HG02885 (cell line): ENCODE data around the gene LMF2.
"Not testable (repeated sequence)": the region's sequence is repeated elsewhere in the genome, so short reads cannot be mapped to it uniquely, and the experiment has no call there.

Experiments used
- ATAC-seq: cut with Tn5 transposase; IDR thresholded peaks from one replicate; pipeline ENCODE4 v1.9.1; 2021; ENCODE audit warnings: mild to moderate bottlenecking; ENCODE audit not compliant: unreplicated experiment, poor library complexity

LMF2 gene, protein sequence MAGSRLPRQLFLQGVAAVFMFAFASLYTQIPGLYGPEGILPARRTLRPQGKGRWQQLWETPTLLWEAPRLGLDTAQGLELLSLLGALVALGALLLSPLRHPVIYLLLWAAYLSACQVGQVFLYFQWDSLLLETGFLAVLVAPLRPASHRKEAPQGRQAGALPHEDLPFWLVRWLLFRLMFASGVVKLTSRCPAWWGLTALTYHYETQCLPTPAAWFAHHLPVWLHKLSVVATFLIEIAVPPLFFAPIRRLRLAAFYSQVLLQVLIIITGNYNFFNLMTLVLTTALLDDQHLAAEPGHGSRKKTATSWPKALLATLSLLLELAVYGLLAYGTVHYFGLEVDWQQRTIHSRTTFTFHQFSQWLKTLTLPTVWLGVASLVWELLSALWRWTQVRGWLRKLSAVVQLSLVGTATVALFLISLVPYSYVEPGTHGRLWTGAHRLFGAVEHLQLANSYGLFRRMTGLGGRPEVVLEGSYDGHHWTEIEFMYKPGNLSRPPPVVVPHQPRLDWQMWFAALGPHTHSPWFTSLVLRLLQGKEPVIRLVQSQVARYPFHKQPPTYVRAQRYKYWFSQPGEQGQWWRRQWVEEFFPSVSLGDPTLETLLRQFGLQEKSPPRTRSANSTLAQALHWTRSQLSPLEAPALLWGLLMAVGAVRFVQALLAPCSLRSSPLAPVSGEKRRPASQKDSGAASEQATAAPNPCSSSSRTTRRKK

GRCh38 chr22:50507421-50507990 is at the start of gene LMF2:
Gene LMF2 (minus strand): TSS chr22:50507702. CDS start chr22:50507675, 27 bp downstream.
- peak; percentile 71 for ATAC-seq

GRCh38 chr22:50556703-50557102 is 49.2 kb upstream of the LMF2 start:
- no peak for ATAC-seq

- ATAC-seq: no peak
Measured at GRCh38 chr22:50553310-50553709, 45.8 kb upstream of the LMF2 start.

DNA sequence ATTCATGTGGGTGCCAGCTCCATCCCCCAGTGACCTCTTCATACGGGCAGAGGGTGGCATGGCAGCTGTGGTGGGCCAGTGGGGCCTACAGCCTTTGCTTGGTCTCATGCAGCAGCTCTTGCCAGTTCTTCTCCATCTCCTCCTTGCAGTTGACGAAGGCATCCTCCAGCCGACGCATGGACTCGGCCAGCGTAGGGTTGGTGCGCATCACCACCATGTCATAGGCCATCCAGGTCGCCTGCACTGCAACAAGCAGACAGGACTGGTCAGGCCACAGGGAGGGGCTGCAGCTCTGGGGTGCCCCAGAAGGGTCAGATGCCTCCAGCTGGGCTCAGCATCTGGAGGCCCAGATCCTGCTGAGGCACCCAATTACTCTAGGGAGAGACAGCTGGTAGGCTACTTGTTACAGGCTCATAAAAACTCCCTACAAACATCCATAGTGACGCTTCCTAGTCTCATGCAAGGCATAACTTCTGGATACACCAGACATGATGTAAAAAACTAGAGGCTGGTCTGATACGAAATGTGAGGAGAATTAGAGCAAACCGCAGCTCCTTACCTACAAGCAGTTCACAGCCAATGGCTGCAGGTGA is 43.8 kb upstream of the LMF2 start:
- ATAC-seq: no peak

GRCh38 chr22:50550395-50550794 is 42.9 kb upstream of the LMF2 start:
- no peak for ATAC-seq

DNA sequence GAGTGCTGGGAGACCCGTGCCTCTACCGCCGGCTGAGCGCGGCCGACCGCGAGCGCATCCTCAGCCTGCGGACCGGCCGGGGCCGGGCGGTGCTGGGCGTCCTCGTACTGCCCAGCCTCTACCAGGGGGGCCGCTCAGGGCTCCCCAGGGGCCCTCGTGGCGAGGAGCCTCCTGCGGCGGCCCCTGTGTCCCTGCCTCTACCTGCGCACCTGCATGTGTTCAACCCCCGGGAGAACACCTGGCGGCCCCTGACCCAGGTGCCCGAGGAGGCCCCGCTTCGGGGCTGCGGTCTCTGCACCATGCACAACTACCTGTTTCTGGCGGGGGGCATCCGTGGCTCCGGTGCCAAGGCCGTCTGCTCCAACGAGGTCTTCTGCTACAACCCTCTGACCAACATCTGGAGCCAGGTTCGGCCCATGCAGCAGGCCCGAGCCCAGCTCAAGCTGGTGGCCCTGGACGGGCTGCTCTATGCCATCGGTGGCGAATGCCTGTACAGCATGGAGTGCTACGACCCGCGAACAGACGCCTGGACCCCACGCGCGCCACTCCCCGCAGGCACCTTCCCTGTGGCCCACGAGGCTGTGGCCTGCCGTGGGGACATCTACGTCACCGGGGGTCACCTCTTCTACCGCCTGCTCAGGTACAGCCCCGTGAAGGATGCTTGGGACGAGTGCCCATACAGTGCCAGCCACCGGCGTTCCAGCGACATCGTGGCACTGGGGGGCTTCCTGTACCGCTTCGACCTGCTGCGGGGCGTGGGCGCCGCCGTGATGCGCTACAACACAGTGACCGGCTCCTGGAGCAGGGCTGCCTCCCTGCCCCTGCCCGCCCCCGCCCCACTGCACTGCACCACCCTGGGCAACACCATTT is 41.7 kb upstream of the LMF2 start:
- no peak for ATAC-seq

DNA sequence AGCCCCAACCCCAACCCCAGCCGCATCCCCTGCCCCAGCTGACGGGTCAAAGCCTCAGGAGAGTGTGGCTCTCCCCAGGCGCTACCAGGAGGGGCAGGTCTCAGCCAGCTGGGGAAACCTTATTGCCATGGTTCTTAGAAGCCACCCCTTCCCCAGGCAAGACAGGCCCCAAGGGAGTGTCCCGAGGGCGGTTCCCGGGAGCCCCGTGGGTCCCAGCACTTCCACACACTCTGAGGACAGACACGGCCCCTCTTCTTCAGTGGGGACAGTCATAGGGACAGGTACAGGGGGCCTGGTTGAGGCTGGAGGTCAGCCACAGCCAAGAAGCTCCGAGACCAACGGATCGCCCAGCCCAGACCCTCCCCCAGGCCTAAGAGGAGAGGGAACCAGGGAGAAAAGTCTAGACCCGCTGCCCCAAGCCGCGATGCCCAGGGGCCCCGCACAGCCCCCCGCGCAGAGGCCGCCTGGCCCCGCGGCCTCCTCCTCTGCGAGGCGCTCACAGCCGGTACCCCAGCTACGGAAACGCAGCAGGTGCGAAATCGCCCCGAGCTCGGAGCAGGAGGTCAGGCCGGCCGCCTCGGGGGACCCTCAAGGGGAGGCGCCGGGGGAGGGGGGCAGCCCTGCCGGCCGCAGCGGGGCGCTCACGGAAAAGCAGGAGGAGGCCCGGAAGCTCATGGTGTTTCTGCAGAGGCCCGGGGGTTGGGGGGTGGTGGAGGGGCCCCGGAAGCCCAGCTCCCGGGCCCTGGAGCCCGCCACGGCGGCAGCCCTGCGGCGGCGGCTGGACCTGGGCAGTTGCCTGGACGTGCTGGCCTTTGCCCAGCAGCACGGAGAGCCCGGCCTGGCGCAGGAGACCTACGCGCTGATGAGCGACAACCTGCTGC is 40.8 kb upstream of the LMF2 start:
- ATAC-seq: no peak

DNA sequence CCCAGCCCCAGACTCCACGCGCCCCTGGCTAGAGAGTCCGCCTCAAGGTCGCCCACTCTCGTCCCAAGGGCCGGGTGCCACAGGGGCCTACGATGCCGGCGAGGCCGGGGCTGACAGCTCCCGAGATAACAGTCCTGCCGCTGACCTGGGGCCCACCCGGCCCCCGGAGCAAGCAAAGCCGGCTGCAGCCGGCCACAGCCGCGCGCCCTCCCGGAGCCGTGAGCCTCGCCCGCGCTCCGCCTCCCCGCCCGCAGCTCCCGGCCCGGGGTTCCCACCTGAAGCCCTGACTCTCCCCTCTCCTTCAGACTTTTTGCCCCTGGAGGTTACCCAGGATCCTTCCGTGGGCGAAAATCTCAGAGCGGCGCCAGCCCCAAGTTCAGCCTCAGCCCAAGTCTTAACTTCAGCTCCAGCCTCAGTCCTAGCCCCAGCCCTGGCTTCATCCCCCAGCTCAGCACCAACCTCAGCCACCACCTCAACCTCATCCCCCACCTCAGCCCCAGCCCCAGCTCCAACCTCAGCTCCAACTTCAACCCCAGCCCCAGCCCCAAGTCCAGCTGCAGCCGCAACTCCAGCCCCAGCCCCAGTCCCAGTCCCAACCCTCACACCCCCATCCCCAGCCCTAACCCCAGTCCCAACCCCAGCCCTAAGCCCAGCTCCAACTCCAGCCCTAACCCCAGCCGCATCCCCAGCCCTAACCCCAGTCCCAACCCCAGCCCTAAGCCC is 39.9 kb upstream of the LMF2 start:
- ATAC-seq: no peak

DNA sequence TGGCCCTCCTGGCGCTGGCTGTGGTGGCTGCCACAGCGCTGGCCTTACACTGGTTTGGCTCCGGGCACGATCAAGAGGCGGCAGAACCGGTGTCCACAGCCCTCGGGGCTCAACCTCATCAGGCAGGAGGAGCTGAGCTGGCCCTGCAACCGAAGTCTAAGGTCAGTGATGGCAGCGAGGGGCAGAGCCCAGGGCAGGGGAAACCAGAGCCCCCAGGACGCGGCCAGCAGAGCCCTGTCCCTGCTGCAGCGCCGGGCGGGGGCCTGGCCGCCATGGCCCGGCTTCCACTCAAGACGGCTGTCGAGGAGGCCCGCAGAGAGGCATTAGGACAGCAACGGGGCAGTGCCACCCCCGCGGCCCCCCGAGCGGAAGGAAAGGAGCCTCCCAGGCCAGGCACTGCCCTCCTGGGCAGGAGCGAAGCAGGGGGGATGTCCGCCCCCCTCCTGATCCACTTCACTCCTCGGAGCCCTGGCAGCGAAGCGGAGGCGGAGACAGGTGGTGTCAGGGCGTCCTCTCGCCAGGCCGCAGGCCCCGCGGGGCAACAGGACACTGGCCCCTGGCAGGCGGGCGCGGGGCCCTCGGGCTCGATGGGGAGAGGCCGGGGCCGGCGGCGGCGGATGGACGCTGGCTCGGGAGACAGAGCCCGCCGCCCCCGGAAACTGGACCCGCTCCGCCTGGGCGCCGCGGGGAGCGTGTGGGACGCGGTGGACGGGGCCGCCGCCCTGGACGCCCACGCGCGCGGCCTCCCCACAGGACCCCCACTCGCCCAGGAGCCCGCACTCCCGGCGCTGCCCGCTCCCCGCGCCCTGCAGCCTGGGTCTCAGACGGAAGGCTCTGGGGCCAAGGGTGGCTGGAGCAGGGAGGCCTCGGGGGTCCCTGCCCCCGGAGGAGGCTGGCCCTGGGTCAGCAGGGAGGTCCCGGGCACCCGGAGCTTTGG is 39.1 kb upstream of the LMF2 start:
- no peak for ATAC-seq

DNA sequence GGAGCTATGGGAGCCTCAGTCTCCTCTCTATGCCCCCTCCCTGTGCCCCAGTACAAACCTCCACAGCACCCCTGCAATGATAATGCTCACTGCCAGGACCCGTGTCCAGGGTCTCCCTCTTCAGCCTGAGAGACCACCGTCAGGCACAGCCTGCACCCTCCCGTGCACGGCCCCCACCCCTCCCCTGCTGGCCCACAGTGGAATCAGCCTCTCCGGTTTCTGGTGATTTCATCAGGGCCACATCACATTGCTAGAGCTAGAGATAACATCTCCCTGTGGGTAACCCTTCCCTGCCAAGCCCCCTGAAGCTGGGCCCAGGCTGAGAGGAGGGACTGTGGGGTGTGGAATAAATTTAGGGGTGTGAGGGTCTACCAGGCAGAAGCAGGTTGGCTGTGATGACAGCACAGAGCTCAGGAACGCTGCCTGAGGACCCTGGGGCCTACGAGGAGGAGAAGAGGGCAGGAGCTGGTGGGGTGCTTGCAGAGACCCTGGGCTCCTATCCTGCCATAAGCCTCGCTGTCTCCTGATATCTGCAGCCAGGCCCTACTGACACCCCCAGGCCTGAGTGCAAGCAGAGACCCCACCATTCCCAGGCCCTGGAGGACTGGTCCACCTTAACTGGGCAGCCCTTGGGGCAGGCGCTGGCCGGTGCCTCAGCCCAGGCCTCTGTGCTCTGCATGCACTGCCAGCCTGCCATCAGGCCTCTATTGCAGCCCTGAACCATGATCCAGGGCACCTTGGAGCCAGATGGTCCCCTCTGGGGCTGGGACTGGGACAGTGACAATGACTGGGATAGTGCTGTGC is 38.2 kb upstream of the LMF2 start, which contains the start of gene KLHDC7B:
Gene KLHDC7B (plus strand): TSS at position 378 of the 804 bp plus-strand sequence. CDS start 345 bp downstream, at position 723.
- no peak for ATAC-seq

- ATAC-seq: no peak
Measured at GRCh38 chr22:50544746-50545253, 37.3 kb upstream of the LMF2 start.

DNA sequence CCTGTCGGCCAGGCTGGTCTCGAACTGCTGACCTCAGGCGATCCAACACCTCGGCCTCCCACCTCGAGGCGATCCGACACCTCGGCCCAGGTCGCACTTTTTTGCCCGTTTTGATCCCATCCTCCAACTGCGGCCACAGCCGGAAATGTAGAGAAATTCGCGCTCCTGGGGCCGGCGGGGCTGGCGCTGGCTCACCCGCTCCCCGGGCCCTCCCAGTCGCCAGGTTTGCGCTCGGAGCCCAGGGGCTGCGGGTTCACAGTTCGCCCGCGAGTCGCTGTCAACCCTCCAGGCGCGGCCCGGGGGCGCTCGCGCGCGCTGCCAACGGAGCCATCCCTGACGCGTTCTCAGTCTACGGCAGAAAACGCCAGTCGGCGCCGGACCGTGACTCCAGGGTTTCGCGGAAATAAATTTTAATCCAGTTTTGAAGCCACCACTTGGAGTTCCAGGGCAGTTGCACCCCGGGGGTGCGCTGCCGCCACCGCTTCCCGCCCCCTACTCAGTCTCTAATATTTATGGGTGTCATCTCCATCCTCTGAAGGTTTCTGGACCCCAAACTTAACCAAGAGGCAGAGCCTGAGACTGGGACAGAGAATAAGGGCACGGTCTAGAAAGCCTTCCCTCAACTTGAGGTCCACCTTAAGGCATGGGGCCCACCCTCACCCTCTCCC is 36.7 kb upstream of the LMF2 start:
- ATAC-seq: no peak

GRCh38 chr22:50542416-50542927 is 35.0 kb upstream of the LMF2 start:
- no peak for ATAC-seq

- ATAC-seq: not testable (repeated sequence)
Measured at GRCh38 chr22:50541667-50542026, 34.1 kb upstream of the LMF2 start.

DNA sequence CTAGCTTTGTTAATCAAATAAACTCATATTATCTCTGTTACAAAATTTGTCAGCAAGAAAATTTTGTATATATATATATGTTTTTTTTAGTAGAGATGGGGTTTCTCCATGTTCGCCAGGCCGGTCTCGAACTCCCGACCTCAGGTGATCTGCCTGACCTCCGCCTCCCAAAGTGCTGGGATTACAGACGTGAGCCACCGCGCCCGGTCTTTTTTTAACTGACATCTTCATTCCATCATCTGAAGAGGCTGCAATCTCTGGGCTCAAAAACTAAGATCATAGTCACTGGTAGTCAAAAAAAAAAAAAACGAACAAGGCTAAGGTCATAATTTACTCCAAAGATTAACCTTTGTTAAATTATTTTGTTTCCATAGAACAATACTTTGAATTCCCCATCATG is 32.9 kb upstream of the LMF2 start:
- no peak for ATAC-seq

GRCh38 chr22:50537765-50538164 is 30.3 kb upstream of the LMF2 start:
- no peak for ATAC-seq
